HG03175 (cell line): Measurements from ENCODE around the gene SPO11.

ENCODE experiments used
- ATAC-seq: cut with Tn5 transposase; IDR thresholded peaks from one replicate; pipeline ENCODE4 v1.9.1; 2021; ENCODE audit warnings: mild to moderate bottlenecking, moderate library complexity; ENCODE audit not compliant: unreplicated experiment

SPO11 gene

GRCh38 chr20:57389695-57390603 lies 60.3 kb downstream of the SPO11 start:
- no peak for ATAC-seq

- peak; percentile 51 for ATAC-seq
These were observed 61.2 kb downstream of the SPO11 start, which contains the start of gene RBM38 for GRCh38 chr20:57390604-57391438. Gene RBM38 (plus strand): TSS chr20:57391396. CDS start chr20:57391582, 186 bp downstream.

GRCh38 chr20:57391439-57392301 lies 62.1 kb downstream of the SPO11 start:
- peak; percentile 9 for ATAC-seq

GRCh38 chr20:57392512-57393271 lies 63.1 kb downstream of the SPO11 start:
- ATAC-seq, result peak; percentile 25
